HepG2 (cell line): ENCODE data around the gene DBNDD2. TPM values are rescaled to one million over a fixed set of nuclear protein-coding genes. Genes with fewer than 3 reads are reported as not detected.

Experiments used
- CEBPZ ChIP-seq: IDR thresholded peaks from 2 replicates; pipeline ENCODE4 v1.6.1; 2012; ENCODE audit warnings: low read length, improper control_type of control experiment
- HDAC1 ChIP-seq: sonication (generic); formaldehyde crosslinking; IDR thresholded peaks from 2 replicates; pipeline ENCODE4 v1.5.1; 2020; ENCODE audit warnings: mild to moderate bottlenecking, missing genetic modification reagents
- KIAA2018 ChIP-seq: sonication (generic); formaldehyde crosslinking; IDR thresholded peaks from 2 replicates; pipeline ENCODE4 v1.5.0; 2020; ENCODE audit warnings: mild to moderate bottlenecking, missing genetic modification reagents, borderline replicate concordance
- PHB2 ChIP-seq: fragments of 450-650 bp; IDR thresholded peaks from 2 replicates; pipeline ENCODE4 v1.6.1; 2018; ENCODE audit not compliant: partially characterized antibody
- RNF2 ChIP-seq: fragments of 450-650 bp; conservative IDR thresholded peaks from 2 replicates; pipeline ENCODE4 v1.6.1; 2016; ENCODE audit warnings: low read depth
- SNAI1 ChIP-seq: sonication (generic); formaldehyde crosslinking; IDR thresholded peaks from 2 replicates; pipeline ENCODE4 v1.5.0; 2020; ENCODE audit warnings: mild to moderate bottlenecking, missing genetic modification reagents, borderline replicate concordance
- SP2 ChIP-seq: sonication (generic); formaldehyde crosslinking; IDR thresholded peaks from 2 replicates; pipeline ENCODE4 v1.5.1; 2020; ENCODE audit warnings: mild to moderate bottlenecking, missing genetic modification reagents
- ZC3H13 ChIP-seq: sonication (generic); formaldehyde crosslinking; IDR thresholded peaks from 2 replicates; pipeline ENCODE4 v1.8.1; 2023; ENCODE audit warnings: mild to moderate bottlenecking, missing genetic modification reagents, moderate library complexity
- ZGPAT ChIP-seq: IDR thresholded peaks from 2 replicates; pipeline ENCODE4 v1.6.1; 2016; ENCODE audit warnings: mild to moderate bottlenecking
- ZNF414 ChIP-seq: sonication (generic); formaldehyde crosslinking; IDR thresholded peaks from 2 replicates; pipeline ENCODE4 v1.5.0; 2020; ENCODE audit warnings: missing genetic modification reagents
- ZNF570 ChIP-seq: sonication (generic); formaldehyde crosslinking; IDR thresholded peaks from 2 replicates; pipeline ENCODE4 v1.4.0; 2020; ENCODE audit warnings: mild to moderate bottlenecking, missing genetic modification reagents, borderline replicate concordance
- ZNF761 ChIP-seq: sonication (generic); formaldehyde crosslinking; conservative IDR thresholded peaks from 2 replicates; pipeline ENCODE4 v1.4.0; 2020; ENCODE audit warnings: mild to moderate bottlenecking, missing genetic modification reagents
- polyA plus RNA-seq, 8 experiments: library from polyadenylated mRNA; depleted of rRNA in 3 of 8; stranded (reverse) in 7 of 8; unstranded in 1 of 8; fragments of >200 nt; fragmentation: Illumina TruSeq in 4 of 8; extraction: Trizol in 4 of 8; gene quantifications; 2 replicates each; pipeline versions ENCODE4 v1.2.1 to v1.2.3, GENCODE V29; 2011 to 2016; ENCODE audit warnings: low read depth in 4 of 8, missing spikeins in 1 of 8, mixed read lengths in 1 of 8; ENCODE audit not compliant: insufficient read depth in 1 of 8
- total RNA-seq, 5 experiments: library from RNA; depleted of rRNA; stranded (reverse); fragments of >200 nt; fragmentation: Illumina TruSeq; extraction: Trizol; gene quantifications; 2 replicates each; pipeline ENCODE4 v1.2.3, GENCODE V29; 2016; ENCODE audit warnings: low read depth in 1 of 5
- TF ChIP-seq, protein P1 (sequence below): sonication (generic); formaldehyde crosslinking; IDR thresholded peaks from 2 replicates; pipeline ENCODE4 v1.4.0; 2020; ENCODE audit warnings: missing genetic modification reagents

The DBNDD2 gene
- total and polyA plus RNA-seq, 2 of the 13 experiments (the other 11 are each of a cell fraction or from before 2014, with no cell fraction given): 16.7 to 47.6 TPM

GRCh38 chr20:45359406-45360148, 48.5 kb upstream of the DBNDD2 start (continued):
- TF ChIP-seq KIAA2018 (CRISPR knock-in tag) (no peak), ZGPAT (CRISPR knock-in tag) (peak; percentile 3), CEBPZ (no peak), PHB2 (no peak), SNAI1 (no peak), ZC3H13 (CRISPR knock-in tag) (no peak), ZNF570 (CRISPR knock-in tag) (no peak), HDAC1 (peak; percentile 77), ZNF761 (no peak), SP2 (CRISPR knock-in tag) (no peak), RNF2 (0 out of 2 replicates have a peak, but pooled peaks have one; percentile 25), ZNF414 (CRISPR knock-in tag) (no peak; the same call in 1 of the 2 replicates)
- TF ChIP-seq, protein P1, sequence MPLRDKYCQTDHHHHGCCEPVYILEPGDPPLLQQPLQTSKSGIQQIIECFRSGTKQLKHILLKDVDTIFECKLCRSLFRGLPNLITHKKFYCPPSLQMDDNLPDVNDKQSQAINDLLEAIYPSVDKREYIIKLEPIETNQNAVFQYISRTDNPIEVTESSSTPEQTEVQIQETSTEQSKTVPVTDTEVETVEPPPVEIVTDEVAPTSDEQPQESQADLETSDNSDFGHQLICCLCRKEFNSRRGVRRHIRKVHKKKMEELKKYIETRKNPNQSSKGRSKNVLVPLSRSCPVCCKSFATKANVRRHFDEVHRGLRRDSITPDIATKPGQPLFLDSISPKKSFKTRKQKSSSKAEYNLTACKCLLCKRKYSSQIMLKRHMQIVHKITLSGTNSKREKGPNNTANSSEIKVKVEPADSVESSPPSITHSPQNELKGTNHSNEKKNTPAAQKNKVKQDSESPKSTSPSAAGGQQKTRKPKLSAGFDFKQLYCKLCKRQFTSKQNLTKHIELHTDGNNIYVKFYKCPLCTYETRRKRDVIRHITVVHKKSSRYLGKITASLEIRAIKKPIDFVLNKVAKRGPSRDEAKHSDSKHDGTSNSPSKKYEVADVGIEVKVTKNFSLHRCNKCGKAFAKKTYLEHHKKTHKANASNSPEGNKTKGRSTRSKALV: no peak
